HG02938 (cell line): Measurements from ENCODE around the gene ABCA7.

Source experiments
- ATAC-seq: cut with Tn5 transposase; IDR thresholded peaks from one replicate; pipeline ENCODE4 v1.9.1; 2021; ENCODE audit warnings: mild to moderate bottlenecking, moderate library complexity; ENCODE audit not compliant: unreplicated experiment

ABCA7 gene

GRCh38 chr19:1039646-1040475, at the start of gene ABCA7:
TSS of gene ABCA7 (plus strand) at chr19:1040107. CDS start at chr19:1041362, 1,255 bp downstream.
- peak; percentile 64 for ATAC-seq

GRCh38 chr19:990119-990571, 49.8 kb upstream of the ABCA7 start:
- no peak for ATAC-seq

DNA sequence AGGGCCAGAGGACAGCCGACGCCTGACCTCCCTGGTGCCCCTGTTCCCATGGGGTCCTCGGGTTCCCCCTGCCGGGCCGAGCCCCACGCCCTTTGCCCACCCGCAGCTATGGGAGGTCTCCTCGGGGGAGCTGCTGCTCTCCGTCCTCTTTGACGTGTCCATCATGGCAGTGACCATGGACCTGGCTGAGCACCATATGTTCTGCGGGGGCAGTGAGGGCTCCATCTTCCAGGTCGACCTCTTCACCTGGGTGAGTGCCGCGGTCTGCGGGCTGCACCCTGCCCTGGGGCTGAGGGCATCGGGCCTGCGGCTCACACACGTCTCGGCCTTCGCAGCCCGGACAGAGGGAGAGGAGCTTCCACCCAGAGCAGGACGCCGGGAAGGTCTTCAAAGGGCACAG, 49.2 kb upstream of the ABCA7 start:
- ATAC-seq, result no peak

DNA sequence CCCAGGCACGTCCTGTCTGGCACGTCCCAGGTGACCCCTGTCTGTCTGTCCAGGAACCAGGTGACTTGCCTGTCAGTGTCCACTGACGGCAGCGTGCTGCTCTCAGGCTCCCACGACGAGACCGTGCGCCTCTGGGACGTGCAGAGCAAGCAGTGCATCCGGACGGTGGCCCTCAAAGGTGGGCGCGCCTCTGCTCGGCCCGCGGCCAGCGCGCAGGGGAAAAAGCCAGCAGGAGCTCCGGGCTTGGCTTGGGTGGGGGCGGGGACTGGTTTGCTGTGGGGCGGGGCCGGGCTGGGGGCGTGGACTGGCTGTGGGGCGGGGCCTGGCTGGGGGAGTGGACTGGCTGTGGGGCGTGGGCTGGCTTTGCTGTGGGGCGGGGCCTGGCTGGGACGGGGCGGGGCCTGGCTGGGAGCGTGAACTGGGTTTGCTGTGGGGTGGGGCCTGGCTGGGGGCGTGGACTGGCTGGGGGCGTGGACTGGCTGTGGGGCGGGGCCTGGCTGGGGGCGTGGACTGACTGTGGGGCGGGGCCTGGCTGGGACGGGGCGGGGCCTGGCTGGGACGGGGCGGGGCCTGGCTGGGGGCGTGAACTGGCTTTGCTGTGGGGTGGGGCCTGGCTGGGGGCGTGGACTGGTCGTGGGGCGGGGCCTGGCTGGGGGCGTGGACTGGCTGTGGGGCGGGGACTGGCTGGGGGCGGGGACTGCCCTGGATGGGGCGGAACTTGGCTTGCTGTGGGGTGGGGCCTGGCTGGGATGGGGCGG, 48.6 kb upstream of the ABCA7 start:
- ATAC-seq, result no peak

DNA sequence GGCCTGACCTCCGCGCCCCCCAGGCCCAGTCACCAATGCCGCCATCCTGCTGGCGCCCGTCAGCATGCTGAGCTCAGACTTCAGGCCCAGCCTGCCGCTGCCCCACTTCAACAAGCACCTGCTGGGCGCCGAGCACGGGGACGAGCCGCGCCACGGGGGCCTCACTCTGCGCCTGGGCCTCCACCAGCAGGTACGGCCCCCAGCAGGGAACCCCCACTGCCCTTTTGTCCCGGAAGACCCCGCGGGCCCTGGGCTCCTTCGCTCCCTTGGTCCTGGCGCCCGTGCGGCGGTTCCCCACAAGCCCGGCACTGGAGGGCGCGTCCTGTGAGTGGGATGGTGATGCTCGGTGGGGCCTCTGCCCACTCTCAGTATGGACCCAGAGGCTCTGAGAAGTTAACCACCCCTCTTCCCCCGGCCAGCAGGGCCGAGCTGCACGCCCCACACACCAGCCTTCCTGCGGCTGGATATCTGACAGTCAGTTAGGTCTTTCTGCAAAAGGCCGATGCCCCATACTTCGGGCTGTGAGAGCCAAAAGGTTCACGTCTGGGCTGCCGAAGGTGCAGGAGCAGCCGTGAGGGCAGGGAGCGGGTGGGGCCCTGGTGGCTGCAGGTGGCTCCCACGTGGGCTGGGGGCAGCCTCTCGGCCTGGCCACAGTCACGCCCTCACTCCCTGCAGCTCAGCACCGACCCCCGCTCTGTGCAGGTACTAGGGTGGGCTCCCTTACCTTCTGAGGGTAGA, 47.8 kb upstream of the ABCA7 start:
- ATAC-seq, result no peak

DNA sequence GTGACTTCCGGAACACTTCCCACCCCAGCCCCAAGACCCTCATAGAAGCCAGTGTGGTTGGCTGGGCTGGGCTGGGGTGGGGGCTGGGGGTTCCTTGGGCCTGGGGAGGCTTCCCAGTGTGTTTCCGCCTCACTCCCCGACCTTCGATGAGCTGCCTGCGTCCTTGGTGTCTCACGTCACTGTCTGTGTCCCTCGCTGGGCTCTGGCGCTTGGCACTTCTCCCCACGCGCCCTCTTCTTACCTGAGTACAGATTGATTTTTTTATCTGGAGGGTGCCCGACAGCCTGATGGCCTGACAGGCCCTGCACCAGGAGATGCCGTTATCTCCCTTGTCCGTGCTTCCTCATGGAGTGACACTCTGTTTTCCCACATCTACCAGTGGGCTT, 47.2 kb upstream of the ABCA7 start:
- ATAC-seq, result no peak

DNA sequence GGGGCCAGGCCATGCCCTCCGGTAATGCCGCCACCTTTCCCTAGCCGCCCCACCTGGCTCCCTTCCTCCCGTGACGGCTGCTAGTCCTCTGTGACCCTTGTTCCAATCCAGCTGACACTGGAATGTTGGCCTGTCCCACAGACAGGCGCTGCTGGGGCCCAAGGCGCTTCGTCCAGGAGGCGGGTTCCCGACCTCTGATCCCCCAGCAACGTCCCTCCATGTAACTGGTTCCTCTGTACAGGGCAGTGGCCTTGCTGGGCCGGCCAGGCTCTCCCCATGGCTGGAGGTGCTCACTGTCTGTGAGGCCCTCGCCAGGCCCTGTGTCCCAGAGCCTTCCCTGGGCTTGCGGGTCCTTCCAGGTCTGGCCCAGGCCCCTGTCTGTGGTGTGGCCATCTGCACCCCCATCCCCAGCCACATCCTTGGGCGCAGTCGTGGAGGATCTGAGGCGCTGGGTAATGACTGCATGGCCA, 46.5 kb upstream of the ABCA7 start:
- no peak for ATAC-seq

GRCh38 chr19:993831-994393, 46.0 kb upstream of the ABCA7 start:
- no peak for ATAC-seq

DNA sequence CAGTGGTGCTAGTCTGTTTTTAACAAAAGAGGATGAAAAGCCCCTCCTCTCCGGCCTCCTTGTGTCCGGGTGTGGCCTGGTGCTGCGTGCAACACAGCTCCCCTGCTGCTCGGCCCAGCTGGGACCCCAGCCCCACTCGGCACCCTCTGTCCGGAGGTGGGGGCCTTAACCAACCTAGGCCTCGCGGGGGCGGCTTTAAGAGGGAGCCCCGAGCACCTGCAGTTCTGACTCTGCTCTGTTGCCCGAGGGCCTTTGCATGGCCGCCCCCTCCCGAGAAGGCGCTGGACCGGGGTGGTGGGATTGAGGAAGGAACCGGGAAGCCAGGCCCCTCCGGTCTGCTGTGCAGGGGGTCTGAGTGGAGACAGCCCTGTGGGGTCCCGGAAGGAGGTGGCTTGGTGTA, 45.4 kb upstream of the ABCA7 start:
- no peak for ATAC-seq

DNA sequence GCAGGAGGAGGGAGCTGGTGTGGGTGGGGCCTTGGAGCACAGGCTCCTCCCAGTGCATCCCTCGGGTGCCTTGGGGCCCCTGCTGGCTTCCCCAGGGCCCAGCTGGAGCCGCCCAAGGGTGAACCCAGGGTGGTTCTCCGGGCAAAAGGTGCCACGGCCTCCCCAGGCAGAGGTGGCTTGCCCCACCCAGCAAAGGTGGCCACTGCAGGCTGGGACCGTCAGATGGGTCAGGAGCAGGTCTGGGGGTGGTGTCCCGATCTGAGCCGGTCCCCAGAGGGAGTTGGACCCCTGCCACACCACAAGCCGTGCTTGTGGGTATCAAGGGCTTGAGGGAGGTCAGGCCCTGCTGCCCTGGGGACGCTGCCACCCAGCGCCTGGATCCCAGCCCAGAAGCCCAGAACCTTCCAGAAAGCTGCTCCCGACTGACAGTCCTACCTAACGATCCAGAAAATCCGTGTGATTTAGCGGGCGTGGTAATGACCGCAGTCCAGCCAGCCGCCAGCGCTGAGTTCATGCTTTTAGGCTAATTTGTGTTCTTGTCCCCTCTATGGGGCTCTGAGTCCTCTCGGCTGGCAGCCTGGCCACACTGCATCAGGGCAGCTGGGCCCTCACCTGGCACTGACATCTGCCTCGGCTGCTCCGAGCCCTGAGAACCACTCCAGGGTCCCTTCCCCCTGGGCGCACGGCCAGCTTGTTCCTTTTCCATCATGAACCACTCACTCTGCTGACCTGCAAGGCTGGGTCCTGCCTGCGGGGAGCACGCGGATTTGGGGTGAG, 44.7 kb upstream of the ABCA7 start:
- ATAC-seq, result no peak

DNA sequence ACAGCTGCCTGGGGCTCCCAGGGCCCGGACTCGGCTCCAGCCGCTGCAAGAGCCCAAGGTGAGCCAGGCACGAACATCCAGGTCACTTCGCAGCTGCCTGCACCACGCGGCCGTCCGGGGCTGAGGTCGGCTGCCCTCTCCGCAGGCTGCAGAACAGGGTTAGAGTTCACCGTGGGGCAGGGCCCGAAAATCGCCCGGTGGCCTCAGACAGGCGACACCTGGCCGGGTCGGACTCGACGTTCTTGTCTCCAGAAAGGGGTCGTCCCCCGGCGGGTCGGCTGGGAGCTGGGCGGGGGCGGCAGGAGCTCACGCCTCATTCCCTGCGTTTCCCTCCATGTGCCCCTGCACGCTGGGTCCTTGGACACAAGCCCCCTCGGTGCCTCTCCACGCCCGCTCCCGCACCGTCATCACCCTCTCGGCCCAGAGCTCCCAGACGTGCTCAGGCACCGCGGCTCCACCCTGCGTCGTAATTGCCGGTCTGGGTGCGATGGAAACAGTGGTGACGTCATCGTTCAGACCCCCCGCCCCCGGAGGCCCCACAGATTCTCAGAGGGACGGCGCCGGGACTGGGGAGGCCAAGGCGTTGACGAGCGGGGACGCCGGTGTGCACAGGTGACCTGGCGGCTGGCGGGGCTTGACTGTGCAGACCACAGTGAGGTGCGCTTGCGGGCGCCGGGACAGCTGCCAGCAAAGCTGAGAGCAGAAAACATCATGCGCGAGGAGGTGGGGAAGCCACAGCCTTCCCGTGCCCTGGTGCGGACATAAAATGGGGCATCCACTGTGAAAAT, 43.7 kb upstream of the ABCA7 start:
- ATAC-seq, result no peak

- no peak for ATAC-seq
Measured at GRCh38 chr19:998064-998463, 41.8 kb upstream of the ABCA7 start.

DNA sequence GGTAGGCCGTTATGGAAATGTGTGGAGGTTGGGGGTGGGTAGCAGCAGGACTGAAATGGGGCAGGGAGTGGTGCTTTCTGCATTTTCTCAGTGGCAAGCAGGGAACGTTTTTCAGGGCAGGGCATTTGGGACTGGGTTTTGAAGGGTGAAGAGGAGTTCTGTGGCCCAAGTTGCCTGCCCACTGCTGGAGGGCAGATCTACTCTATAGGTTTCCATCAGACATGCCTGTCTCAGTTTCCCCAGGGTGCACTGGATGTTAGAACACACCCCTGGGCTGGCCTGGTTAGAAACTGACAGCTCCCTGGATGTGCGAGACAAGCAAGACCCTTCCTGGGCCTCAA, 40.6 kb upstream of the ABCA7 start:
- no peak for ATAC-seq

- no peak for ATAC-seq
Measured at GRCh38 chr19:1000095-1000494, 39.8 kb upstream of the ABCA7 start, which contains the start of gene GRIN3B. TSS of gene GRIN3B (plus strand) at chr19:1000419. CDS start at chr19:1000438, 19 bp downstream.

DNA sequence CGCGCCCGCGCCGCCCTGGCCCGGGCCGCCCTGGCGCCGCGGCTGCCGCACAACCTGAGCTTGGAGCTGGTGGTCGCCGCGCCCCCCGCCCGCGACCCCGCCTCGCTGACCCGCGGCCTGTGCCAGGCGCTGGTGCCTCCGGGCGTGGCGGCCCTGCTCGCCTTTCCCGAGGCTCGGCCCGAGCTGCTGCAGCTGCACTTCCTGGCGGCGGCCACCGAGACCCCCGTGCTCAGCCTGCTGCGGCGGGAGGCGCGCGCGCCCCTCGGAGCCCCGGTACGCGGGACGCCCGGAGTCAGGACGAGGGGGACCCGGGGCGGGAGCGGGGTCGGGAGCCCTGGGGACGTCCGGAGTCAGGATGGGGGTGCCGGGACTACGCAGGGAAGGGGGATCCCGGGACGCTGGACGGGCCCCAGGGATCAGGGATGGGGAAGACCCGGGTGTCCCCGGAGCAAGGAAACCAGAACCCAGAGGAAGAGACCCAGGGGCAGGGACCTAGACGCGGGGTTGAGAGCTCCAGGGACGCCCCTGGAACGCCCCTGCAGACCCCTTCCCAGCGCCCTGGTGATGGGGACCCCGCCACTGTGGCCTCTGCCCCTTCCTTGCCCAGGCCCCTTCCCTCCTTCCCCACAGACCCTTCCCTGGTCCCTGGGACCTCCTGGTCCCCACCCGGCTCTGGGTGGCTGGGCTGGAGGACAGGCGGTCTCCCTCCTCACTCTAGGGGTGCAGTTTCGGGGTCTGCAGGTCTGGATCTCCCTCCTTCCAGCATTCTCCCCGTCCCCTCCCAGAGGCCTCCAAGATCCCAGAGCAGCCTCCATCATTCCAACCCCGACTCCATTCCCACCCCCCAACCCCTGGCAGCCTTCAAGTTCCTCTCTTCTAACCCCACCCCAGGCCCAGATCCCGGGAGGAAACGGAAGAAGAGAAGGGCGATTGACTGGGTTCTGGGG, 39.0 kb upstream of the ABCA7 start:
- no peak for ATAC-seq

DNA sequence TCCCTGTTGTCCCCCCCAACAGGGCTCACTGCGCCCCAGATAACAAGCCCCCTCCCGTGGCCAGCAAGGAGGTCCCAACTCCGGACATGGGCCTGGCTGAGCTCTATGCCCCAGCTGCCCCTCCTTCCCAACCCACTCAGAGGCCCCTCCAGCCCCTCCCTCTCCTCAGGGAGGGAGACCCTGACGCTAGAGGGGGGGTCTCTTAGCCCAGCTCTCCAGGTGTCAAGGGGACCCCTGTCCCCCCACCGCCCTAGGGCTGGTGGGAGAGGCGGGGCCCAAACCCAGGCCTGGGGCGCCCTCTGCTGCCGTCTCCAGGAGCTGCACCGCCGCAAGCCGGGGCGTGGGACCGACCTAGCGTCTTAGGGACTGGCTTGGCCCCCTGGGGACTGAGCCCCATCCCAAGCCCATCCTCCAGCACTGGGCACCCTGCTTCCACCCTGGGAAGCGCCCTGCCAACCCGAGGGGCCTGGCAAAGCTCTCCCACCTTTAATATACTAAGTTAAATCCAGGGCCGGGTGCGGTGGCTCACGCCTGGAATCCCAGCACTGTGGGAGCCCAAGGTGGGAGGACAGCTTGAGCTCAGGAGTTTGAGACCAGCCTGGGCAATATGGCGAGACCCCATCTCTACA, 38.3 kb upstream of the ABCA7 start:
- ATAC-seq, result no peak

GRCh38 chr19:1002600-1002999, 37.3 kb upstream of the ABCA7 start:
- no peak for ATAC-seq

DNA sequence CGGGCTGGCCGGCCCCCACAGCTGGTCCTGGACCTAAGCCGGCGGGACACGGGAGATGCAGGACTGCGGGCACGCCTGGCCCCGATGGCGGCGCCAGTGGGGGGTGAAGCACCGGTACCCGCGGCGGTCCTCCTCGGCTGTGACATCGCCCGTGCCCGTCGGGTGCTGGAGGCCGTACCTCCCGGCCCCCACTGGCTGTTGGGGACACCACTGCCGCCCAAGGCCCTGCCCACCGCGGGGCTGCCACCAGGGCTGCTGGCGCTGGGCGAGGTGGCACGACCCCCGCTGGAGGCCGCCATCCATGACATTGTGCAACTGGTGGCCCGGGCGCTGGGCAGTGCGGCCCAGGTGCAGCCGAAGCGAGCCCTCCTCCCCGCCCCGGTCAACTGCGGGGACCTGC, 36.6 kb upstream of the ABCA7 start:
- ATAC-seq, result no peak
